HCT116 (cell line): ENCODE data around the gene PRPF8. TPM values are rescaled to one million over a fixed set of nuclear protein-coding genes. Genes with fewer than 3 reads are reported as not detected.

Source experiments
- ATAC-seq: fragments of 200-7000 bp; cut with Tn5 transposase; 2 replicates; pipeline ENCODE4 v1.9.1; 2020; ENCODE audit warnings: mild to moderate bottlenecking, moderate library complexity
- BruUV-seq: library from RNA; stranded (reverse); fragments of 400-500 nt; replicated peaks from 2 replicates; lab custom pipeline; 2021; lab: Mats Ljungman, UMichigan
- CTCF ChIA-PET: fragments of 300-600 bp; sonication (Branson Sonifier 250); formaldehyde crosslinking; loops from one replicate; lab custom pipeline; 2021; ENCODE audit warnings: antibody characterized with exemption; lab: Charles Lee
- POLR2A ChIA-PET: fragments of 300-600, 350-600 bp; sonication (Branson Sonifier 250); formaldehyde crosslinking; loops from one replicate; lab custom pipeline; 2021; ENCODE audit warnings: antibody characterized with exemption; lab: Charles Lee
- RAD21 ChIA-PET, 2 experiments: fragments of 300-600 bp; sonication (Branson Sonifier 250); formaldehyde crosslinking; loops; one replicate each; lab custom pipeline; 2023; ENCODE audit warnings: low total read pairs in 2 of 2; ENCODE audit not compliant: uncharacterized antibody in 2 of 2, unreplicated experiment in 2 of 2, low non-redundant PET in 1 of 2; lab: Charles Lee
- DNase-seq: peaks from one replicate; pipeline ENCODE4 v3.0.0-alpha.2; 2010; ENCODE audit warnings: low read depth, low spot score
- H2AFZ ChIP-seq: fragments of 200-600 bp; shearing (Covaris generic), sonication (generic); 2 replicates; pipeline ENCODE4 v1.6.1; 2017; ENCODE audit warnings: low read depth, mixed run types, mixed read lengths, antibody characterized with exemption, low read length; ENCODE audit not compliant: poor library complexity, severe bottlenecking
- H3K27ac ChIP-seq: 2 replicates; pipeline ENCODE4 v1.5.1; 2012; ENCODE audit warnings: low read depth, low read length
- H3K27me3 ChIP-seq: fragments of 200-600 bp; sonication (generic); 2 replicates; pipeline ENCODE4 v1.6.1; 2016; ENCODE audit warnings: mixed run types, low read length, mixed read lengths; ENCODE audit not compliant: insufficient read depth
- H3K36me3 ChIP-seq, 2 experiments: fragments of 200-500 bp in 1 of 2; fragments of 200-600 bp in 1 of 2; sonication (Bioruptor generic) in 1 of 2; sonication (generic) in 1 of 2; 2 replicates each; pipeline versions ENCODE4 v1.5.1 to v1.6.1; 2014 to 2016; ENCODE audit warnings: low read length in 2 of 2, inconsistent platforms in 1 of 2, mixed read lengths in 1 of 2, mixed run types in 1 of 2; ENCODE audit not compliant: insufficient read depth in 2 of 2, control insufficient read depth in 1 of 2
- H3K4me1 ChIP-seq, 2 experiments: fragments of 200-600 bp in 1 of 2; sonication (generic) in 1 of 2; 2 replicates each; pipeline versions ENCODE4 v1.5.1 to v1.6.1; 2012 to 2017; ENCODE audit warnings: low read length in 2 of 2, inconsistent platforms in 1 of 2, mild to moderate bottlenecking in 1 of 2, mixed read lengths in 1 of 2, mixed run types in 1 of 2, moderate library complexity in 1 of 2; ENCODE audit not compliant: insufficient read depth in 2 of 2, control insufficient read depth in 1 of 2
- H3K4me2 ChIP-seq: fragments of 200-600 bp; sonication (generic); 2 replicates; pipeline ENCODE4 v1.6.1; 2017; ENCODE audit warnings: mixed run types, low read length, mixed read lengths
- H3K4me3 ChIP-seq, 2 experiments: fragments of 200-600 bp in 1 of 2; sonication (generic) in 1 of 2; replicated peaks in 1 of 2; 2 replicates each; pipeline ENCODE4 v1.5.1; 2011 to 2016; ENCODE audit warnings: low read length in 2 of 2, control low read depth in 1 of 2, low read depth in 1 of 2, mild to moderate bottlenecking in 1 of 2, mixed read lengths in 1 of 2, mixed run types in 1 of 2
- H3K79me2 ChIP-seq: fragments of 200-600 bp; sonication (generic); 2 replicates; pipeline ENCODE4 v1.6.1; 2017; ENCODE audit warnings: mild to moderate bottlenecking, mixed run types, low read length, moderate library complexity, mixed read lengths; ENCODE audit not compliant: insufficient read depth
- H3K9ac ChIP-seq: fragments of 200-600 bp; sonication (generic); 2 replicates; pipeline ENCODE4 v1.6.1; 2016; ENCODE audit warnings: low read length, mixed read lengths
- H3K9me2 ChIP-seq: fragments of 200-600 bp; sonication (generic), shearing (Covaris generic); 2 replicates; pipeline ENCODE4 v1.6.1; 2017; ENCODE audit warnings: mixed run types, mild to moderate bottlenecking, moderate library complexity; ENCODE audit not compliant: insufficient read depth
- H3K9me3 ChIP-seq, 2 experiments: fragments of 200-500 bp in 1 of 2; fragments of 200-600 bp in 1 of 2; sonication (Bioruptor generic) in 1 of 2; sonication (generic) in 1 of 2; 2 replicates each; pipeline ENCODE4 v1.6.1; 2014 to 2017; ENCODE audit warnings: low read length in 2 of 2, mixed read lengths in 2 of 2, inconsistent platforms in 1 of 2, low read depth in 1 of 2, mild to moderate bottlenecking in 1 of 2, mixed run types in 1 of 2, moderate library complexity in 1 of 2; ENCODE audit not compliant: control insufficient read depth in 1 of 2, insufficient read depth in 1 of 2
- H4K20me1 ChIP-seq: fragments of 200-600 bp; sonication (generic), shearing (Covaris generic); 2 replicates; pipeline ENCODE4 v1.6.1; 2017; ENCODE audit warnings: mixed run types, mild to moderate bottlenecking, moderate library complexity; ENCODE audit not compliant: insufficient read depth
- CBX3 ChIP-seq: IDR thresholded peaks from 2 replicates; pipeline ENCODE4 v1.6.1; 2012; ENCODE audit warnings: low read depth
- EGR1 ChIP-seq: IDR thresholded peaks from 2 replicates; pipeline ENCODE4 v1.6.1; 2012; ENCODE audit warnings: low read depth
- ELF1 ChIP-seq: IDR thresholded peaks from 2 replicates; pipeline ENCODE4 v1.6.1; 2012; ENCODE audit warnings: low read depth, borderline replicate concordance
- FOSL1 ChIP-seq: IDR thresholded peaks from 2 replicates; pipeline ENCODE4 v1.6.1; 2012; ENCODE audit warnings: low read depth
- JUND ChIP-seq: IDR thresholded peaks from 2 replicates; pipeline ENCODE4 v1.6.1; 2012
- POLR2A ChIP-seq: IDR thresholded peaks from 2 replicates; pipeline ENCODE4 v1.7.0; 2011; ENCODE audit warnings: borderline replicate concordance; ENCODE audit not compliant: insufficient read depth, insufficient read length; ENCODE audit errors: extremely low read depth
- POLR2AphosphoS5 ChIP-seq: IDR thresholded peaks from 2 replicates; pipeline ENCODE4 v1.6.1; 2011; ENCODE audit warnings: mild to moderate bottlenecking, low read depth, low read length, moderate library complexity
- RAD21 ChIP-seq: IDR thresholded peaks from 2 replicates; pipeline ENCODE4 v1.6.1; 2012; ENCODE audit warnings: low read depth, mild to moderate bottlenecking
- SP1 ChIP-seq: IDR thresholded peaks from 2 replicates; pipeline ENCODE4 v1.6.1; 2012; ENCODE audit warnings: low read depth
- SRF ChIP-seq: IDR thresholded peaks from 2 replicates; pipeline ENCODE4 v1.6.1; 2012; ENCODE audit warnings: low read depth
- TCF7L2 ChIP-seq: IDR thresholded peaks from 2 replicates; pipeline ENCODE4 v1.7.0; 2011; ENCODE audit warnings: borderline replicate concordance, inconsistent platforms; ENCODE audit not compliant: insufficient read depth, insufficient read length; ENCODE audit errors: extremely low read depth
- YY1 ChIP-seq: IDR thresholded peaks from 2 replicates; pipeline ENCODE4 v1.6.1; 2011; ENCODE audit warnings: low read length, low read depth, moderate library complexity, mild to moderate bottlenecking; ENCODE audit not compliant: insufficient replicate concordance; ENCODE audit errors: extremely low read depth
- ZFX ChIP-seq: fragments of 450-650 bp; IDR thresholded peaks from 2 replicates; pipeline ENCODE4 v1.6.1; 2017
- ZNF274 ChIP-seq: fragments of 200-500 bp; sonication (Bioruptor generic); IDR thresholded peaks from 2 replicates; pipeline ENCODE4 v1.6.1; 2014; ENCODE audit warnings: mild to moderate bottlenecking, low read depth, low read length, inconsistent platforms
- intact Hi-C: fragments of 100-400 bp; cut with micrococcal nuclease; formaldehyde crosslinking; loops from 2 replicates; pipeline ENCODE4 v1.10.0; 2022
- total RNA-seq: library from RNA; stranded (reverse); gene quantifications from one replicate; pipeline ENCODE4 v1.2.1, GENCODE V29; 2021; ENCODE audit not compliant: unreplicated experiment
- TF ChIP-seq, protein P1 (sequence below): IDR thresholded peaks from 2 replicates; pipeline ENCODE4 v1.6.1; 2012; ENCODE audit warnings: low read depth
- TF ChIP-seq, protein P2 (sequence below), 3 experiments: fragments of 200-600 bp in 1 of 3; sonication (generic) in 1 of 3; IDR thresholded peaks in 2 of 3; conservative IDR thresholded peaks in 1 of 3; 2 replicates each; pipeline ENCODE4 v1.5.1; 2012 to 2017; ENCODE audit warnings: low read depth in 2 of 3, low read length in 2 of 3, antibody characterized with exemption in 1 of 3, borderline replicate concordance in 1 of 3, control low read depth in 1 of 3, mild to moderate bottlenecking in 1 of 3, mixed read lengths in 1 of 3, mixed run types in 1 of 3, moderate library complexity in 1 of 3; ENCODE audit not compliant: insufficient read depth in 1 of 3
- TF ChIP-seq, protein P3 (sequence below): IDR thresholded peaks from 2 replicates; pipeline ENCODE4 v1.6.1; 2012

Gene PRPF8
- total RNA-seq, 1 experiment from 2014 or later: 386 TPM

DNA sequence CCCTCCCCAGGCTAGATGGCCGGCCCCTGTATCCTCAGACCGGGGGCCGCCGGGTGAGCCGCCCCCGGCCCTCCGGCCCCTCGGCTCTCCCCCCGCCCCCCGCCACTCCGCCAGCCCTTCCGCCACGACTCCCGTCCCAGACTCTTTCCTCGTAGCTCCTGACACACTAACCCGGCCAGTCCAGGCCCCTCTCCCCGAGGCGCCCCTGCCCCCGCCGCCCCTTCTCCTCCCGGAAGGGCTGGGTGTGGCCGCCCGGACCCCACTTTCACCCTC is 31.1 kb upstream of the PRPF8 start (continued):
- TF ChIP-seq, protein P1, sequence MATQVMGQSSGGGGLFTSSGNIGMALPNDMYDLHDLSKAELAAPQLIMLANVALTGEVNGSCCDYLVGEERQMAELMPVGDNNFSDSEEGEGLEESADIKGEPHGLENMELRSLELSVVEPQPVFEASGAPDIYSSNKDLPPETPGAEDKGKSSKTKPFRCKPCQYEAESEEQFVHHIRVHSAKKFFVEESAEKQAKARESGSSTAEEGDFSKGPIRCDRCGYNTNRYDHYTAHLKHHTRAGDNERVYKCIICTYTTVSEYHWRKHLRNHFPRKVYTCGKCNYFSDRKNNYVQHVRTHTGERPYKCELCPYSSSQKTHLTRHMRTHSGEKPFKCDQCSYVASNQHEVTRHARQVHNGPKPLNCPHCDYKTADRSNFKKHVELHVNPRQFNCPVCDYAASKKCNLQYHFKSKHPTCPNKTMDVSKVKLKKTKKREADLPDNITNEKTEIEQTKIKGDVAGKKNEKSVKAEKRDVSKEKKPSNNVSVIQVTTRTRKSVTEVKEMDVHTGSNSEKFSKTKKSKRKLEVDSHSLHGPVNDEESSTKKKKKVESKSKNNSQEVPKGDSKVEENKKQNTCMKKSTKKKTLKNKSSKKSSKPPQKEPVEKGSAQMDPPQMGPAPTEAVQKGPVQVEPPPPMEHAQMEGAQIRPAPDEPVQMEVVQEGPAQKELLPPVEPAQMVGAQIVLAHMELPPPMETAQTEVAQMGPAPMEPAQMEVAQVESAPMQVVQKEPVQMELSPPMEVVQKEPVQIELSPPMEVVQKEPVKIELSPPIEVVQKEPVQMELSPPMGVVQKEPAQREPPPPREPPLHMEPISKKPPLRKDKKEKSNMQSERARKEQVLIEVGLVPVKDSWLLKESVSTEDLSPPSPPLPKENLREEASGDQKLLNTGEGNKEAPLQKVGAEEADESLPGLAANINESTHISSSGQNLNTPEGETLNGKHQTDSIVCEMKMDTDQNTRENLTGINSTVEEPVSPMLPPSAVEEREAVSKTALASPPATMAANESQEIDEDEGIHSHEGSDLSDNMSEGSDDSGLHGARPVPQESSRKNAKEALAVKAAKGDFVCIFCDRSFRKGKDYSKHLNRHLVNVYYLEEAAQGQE: no peak
- TF ChIP-seq YY1: no peak
- TF ChIP-seq SP1: no peak

DNA sequence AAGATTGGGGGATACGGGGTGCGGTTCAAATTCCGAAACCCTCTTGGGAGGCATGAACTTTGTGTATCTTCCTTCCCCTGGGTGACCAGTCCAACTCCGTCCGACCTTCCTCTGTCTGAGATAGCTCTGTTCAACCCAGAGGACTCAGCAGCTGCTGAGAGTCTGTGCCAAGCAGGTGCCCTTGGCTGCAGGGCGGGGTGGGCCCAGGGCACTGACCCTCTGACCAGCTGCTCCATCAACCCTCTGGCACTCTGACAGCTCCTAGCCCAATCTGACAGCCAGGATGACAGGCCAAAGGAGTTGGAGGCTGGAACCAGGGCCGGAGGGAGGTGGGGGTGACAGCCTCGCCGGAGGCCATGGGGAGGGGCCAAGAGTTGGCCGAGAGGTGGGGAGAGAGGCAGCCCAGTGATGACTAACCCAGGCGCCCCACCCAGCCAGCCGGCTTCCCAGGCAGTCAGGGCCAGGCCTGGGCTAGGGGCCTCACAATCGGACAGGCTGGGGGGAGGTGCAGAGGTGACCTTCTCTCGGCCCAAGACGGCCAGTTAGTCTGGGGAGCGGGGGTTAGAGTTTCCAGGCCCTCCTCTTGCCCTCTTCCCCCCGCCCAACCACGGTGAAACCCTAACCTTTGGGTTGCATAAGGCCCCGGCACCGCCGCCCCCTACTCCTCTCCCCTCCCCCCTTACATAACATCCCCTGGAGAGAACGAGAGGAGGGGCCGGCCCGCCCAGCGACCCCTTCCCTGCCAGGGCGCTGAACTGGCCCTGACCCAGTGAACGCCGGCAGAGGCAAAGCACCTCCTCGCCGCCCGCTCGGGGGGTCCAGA is 30.5 kb upstream of the PRPF8 start:
- POLR2A ChIA-PET: interaction anchor here (0.8 to 1.6 kb wide), 8 partner anchors 12 to 461 kb away, joined by 3 to 6 read pairs (median 4); partner anchors contain the start of genes PRPF8 and RILP
- no peaks in the 10 kb centered on the region for H4K20me1 ChIP-seq
- TF ChIP-seq JUND (peak; percentile 46), RAD21 (no peak), ELF1 (no peak), SRF (no peak), SP1 (peak; percentile 21; the same call in 1 of the 2 replicates), ZFX (0 out of 2 replicates have a peak, but pooled peaks have one; percentile 13), POLR2AphosphoS5 (peak; percentile 45), POLR2A (no peak), ZNF274 (no peak), CBX3 (no peak), YY1 (peak; percentile 11), FOSL1 (peak; percentile 33; the same call in 1 of the 2 replicates), EGR1 (no peak), TCF7L2 (no peak)
- TF ChIP-seq, protein P2, sequence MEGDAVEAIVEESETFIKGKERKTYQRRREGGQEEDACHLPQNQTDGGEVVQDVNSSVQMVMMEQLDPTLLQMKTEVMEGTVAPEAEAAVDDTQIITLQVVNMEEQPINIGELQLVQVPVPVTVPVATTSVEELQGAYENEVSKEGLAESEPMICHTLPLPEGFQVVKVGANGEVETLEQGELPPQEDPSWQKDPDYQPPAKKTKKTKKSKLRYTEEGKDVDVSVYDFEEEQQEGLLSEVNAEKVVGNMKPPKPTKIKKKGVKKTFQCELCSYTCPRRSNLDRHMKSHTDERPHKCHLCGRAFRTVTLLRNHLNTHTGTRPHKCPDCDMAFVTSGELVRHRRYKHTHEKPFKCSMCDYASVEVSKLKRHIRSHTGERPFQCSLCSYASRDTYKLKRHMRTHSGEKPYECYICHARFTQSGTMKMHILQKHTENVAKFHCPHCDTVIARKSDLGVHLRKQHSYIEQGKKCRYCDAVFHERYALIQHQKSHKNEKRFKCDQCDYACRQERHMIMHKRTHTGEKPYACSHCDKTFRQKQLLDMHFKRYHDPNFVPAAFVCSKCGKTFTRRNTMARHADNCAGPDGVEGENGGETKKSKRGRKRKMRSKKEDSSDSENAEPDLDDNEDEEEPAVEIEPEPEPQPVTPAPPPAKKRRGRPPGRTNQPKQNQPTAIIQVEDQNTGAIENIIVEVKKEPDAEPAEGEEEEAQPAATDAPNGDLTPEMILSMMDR (IDR thresholded peaks at IDR 0.05 in 2 of 3, conservative IDR thresholded peaks at IDR 0.05 in 1 of 3; ENCODE audit: borderline replicate concordance in 1 of 3, insufficient read depth in 1 of 3, low read depth in 2 of 3, low read length in 2 of 3): no peak
- TF ChIP-seq, protein P3, sequence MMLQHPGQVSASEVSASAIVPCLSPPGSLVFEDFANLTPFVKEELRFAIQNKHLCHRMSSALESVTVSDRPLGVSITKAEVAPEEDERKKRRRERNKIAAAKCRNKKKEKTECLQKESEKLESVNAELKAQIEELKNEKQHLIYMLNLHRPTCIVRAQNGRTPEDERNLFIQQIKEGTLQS: no peak

More for the DNA sequence above, 30.5 kb upstream of the PRPF8 start:
- H3K4me1 ChIP-seq: peaks cover 31 to 67% of the 10 kb centered on the region in 2 experiments
- no peak overlapping the region for H2AFZ ChIP-seq
- H3K27me3 ChIP-seq: no peaks in the 10 kb centered on the region
- peaks cover 0 to 20% of the 10 kb centered on the region in 2 experiments; a peak in 1 of 4 replicates for H3K36me3 ChIP-seq
- no TSS peak for BruUV-seq
- ChIA-PET CTCF (interaction anchor here (1.0 to 2.3 kb wide), 5 partner anchors 46 to 141 kb away, joined by 3 to 12 read pairs (median 7); no protein-coding TSS in a partner anchor), RAD21 (interaction anchor here in 1 of 2 experiments (1.3 to 1.5 kb wide), 2 partner anchors 69 to 194 kb away, joined by 3 read pairs; no protein-coding TSS in a partner anchor)
- peak overlapping the region; percentile 86 for H3K4me2 ChIP-seq
- H3K9me2 ChIP-seq: no peaks in the 10 kb centered on the region
- intact Hi-C loops: loop anchor here (10.0 kb wide), 1 partner anchor 690 kb away; the partner anchor contains the start of gene MNT
- H3K9ac ChIP-seq: peak overlapping the region; percentile 86
- ATAC-seq (peak; percentile 28), DNase-seq (peak; percentile 45)
- no peaks in the 10 kb centered on the region for H3K9me3 ChIP-seq
- peak overlapping the region; percentile 91 for H3K27ac ChIP-seq
- peaks cover 33% of the 10 kb centered on the region; the same call in 1 of the 2 replicates for H3K79me2 ChIP-seq
- H3K4me3 ChIP-seq: peak overlapping the region; percentile 76 to 85
